Stomach (tissue), 4 donors: ENCODE measurements around the gene PDCD6IP.

Experiments
- CTCF ChIP-seq, 7 experiments: fragments of 450-650 bp in 4 of 7; fragments of 200-600 bp in 3 of 7; sonication (generic) in 3 of 7; IDR thresholded peaks; one replicate each; pipeline ENCODE4 v1.5.1; 2016 to 2019; ENCODE audit warnings: antibody characterized with exemption in 7 of 7, control low read depth in 2 of 7, mild to moderate bottlenecking in 1 of 7
- POLR2AphosphoS5 ChIP-seq, 3 donors: sonication (generic); formaldehyde crosslinking; IDR thresholded peaks; one replicate each; pipeline ENCODE4 v1.6.1; 2016; ENCODE audit warnings: antibody characterized with exemption in 3 of 3

DNA sequence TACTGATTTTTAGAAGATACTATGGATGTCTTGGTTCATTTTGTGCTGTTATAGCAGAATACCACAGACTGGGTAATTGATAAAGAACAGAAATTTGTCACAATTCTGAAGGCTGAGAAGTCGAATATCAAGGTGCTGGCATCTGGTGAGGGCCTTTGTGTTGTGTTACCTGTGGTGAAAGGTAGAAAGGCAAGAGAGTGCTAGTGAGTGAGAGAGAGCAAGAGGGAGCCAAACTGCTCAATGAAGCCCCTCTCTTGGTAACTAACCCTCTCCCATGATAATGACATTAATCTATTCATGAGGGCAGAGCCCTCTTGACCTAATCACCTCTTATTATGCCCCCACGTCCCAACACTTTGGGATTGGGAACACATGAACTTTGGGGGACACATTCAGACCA, 31.3 kb downstream of the PDCD6IP start:
- TF ChIP-seq CTCF (IDR thresholded peaks at IDR 0.05) (no peak), POLR2AphosphoS5 (IDR thresholded peaks at IDR 0.05) (no peak)
